Endothelial cell (in vitro differentiated cells): ENCODE data around the gene TMEM178B. TPM values are rescaled to one million over a fixed set of nuclear protein-coding genes. Genes with fewer than 3 reads are reported as not detected.

Experiments
- DNase-seq: peaks from one replicate; pipeline ENCODE4 v3.0.0; 2021; ENCODE audit warnings: low spot score
- H3K27ac Mint-ChIP-seq: one replicate; pipeline ENCODE4 v1.8.0; 2021; ENCODE audit warnings: mixed read lengths, inconsistent platforms; ENCODE audit not compliant: unreplicated experiment
- H3K27me3 Mint-ChIP-seq: one replicate; pipeline ENCODE4 v1.8.0; 2021; ENCODE audit warnings: mild to moderate bottlenecking, moderate library complexity, mixed read lengths, inconsistent platforms; ENCODE audit not compliant: unreplicated experiment
- H3K36me3 Mint-ChIP-seq: one replicate; pipeline ENCODE4 v1.8.0; 2021; ENCODE audit warnings: mild to moderate bottlenecking, low read depth, mixed read lengths, inconsistent platforms; ENCODE audit not compliant: unreplicated experiment
- H3K4me1 Mint-ChIP-seq: one replicate; pipeline ENCODE4 v1.8.0; 2021; ENCODE audit warnings: mild to moderate bottlenecking, mixed read lengths, inconsistent platforms; ENCODE audit not compliant: unreplicated experiment
- H3K4me3 Mint-ChIP-seq: one replicate; pipeline ENCODE4 v1.8.0; 2021; ENCODE audit warnings: mild to moderate bottlenecking, mixed read lengths, inconsistent platforms; ENCODE audit not compliant: unreplicated experiment
- H3K9me3 Mint-ChIP-seq: one replicate; pipeline ENCODE4 v1.8.0; 2021; ENCODE audit warnings: mixed read lengths, inconsistent platforms; ENCODE audit not compliant: unreplicated experiment
- total RNA-seq: library from RNA; stranded (reverse); fragmentation: NEBNext Ultra II Directional; extraction: Animal tissue kit (Norgen Biotek cat#: 25700); gene quantifications from one replicate; pipeline ENCODE4 v1.2.1, GENCODE V29; 2021; ENCODE audit not compliant: unreplicated experiment
- TF ChIP-seq, protein P1 (sequence below): fragments of 200-600 bp; sonication (generic); IDR thresholded peaks from one replicate; pipeline ENCODE4 v1.5.0; 2021; ENCODE audit warnings: antibody characterized with exemption; ENCODE audit not compliant: unreplicated experiment

TMEM178B gene
- total RNA-seq, 1 donor from 2014 or later, result 0.28 TPM

DNA sequence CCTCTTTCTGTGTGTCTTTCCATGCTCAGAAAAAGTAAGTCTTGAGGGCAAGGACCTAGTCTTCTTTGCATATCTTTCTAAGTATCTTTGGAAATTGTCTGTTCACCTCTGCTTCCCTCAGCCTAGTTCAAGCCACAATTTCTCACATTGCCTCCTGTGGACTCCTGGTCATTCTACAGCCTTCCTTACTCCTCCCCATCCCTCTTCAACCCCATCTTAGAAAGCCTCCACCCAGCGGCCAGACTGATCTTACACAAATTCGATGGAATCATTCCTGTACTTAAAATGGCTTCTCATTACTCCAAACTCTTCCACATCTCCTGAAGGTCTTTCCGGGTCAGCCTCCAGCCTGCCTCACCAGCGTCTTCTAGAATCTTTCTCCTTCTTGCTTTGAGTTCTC is 453.2 kb downstream of the TMEM178B start:
- H3K4me1 Mint-ChIP-seq, result peaks cover under 1% of the 10 kb centered on the region
- DNase-seq, result no peak
- H3K4me3 Mint-ChIP-seq, result no peak overlapping the region
- TF ChIP-seq, protein P1, sequence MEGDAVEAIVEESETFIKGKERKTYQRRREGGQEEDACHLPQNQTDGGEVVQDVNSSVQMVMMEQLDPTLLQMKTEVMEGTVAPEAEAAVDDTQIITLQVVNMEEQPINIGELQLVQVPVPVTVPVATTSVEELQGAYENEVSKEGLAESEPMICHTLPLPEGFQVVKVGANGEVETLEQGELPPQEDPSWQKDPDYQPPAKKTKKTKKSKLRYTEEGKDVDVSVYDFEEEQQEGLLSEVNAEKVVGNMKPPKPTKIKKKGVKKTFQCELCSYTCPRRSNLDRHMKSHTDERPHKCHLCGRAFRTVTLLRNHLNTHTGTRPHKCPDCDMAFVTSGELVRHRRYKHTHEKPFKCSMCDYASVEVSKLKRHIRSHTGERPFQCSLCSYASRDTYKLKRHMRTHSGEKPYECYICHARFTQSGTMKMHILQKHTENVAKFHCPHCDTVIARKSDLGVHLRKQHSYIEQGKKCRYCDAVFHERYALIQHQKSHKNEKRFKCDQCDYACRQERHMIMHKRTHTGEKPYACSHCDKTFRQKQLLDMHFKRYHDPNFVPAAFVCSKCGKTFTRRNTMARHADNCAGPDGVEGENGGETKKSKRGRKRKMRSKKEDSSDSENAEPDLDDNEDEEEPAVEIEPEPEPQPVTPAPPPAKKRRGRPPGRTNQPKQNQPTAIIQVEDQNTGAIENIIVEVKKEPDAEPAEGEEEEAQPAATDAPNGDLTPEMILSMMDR, result no peak
- H3K27ac Mint-ChIP-seq, result no peak overlapping the region
- no peaks in the 10 kb centered on the region for H3K36me3 Mint-ChIP-seq
- no peaks in the 10 kb centered on the region for H3K27me3 Mint-ChIP-seq
- H3K9me3 Mint-ChIP-seq, result no peaks in the 10 kb centered on the region

GRCh38 chr7:141528399-141528798 is 454.5 kb downstream of the TMEM178B start:
- no peaks in the 10 kb centered on the region for H3K9me3 Mint-ChIP-seq
- TF ChIP-seq, protein P1, result no peak
- no peak for DNase-seq
- peaks cover under 1% of the 10 kb centered on the region for H3K4me1 Mint-ChIP-seq
- H3K27me3 Mint-ChIP-seq, result no peaks in the 10 kb centered on the region
- H3K27ac Mint-ChIP-seq, result no peak overlapping the region
- no peaks in the 10 kb centered on the region for H3K36me3 Mint-ChIP-seq
- H3K4me3 Mint-ChIP-seq, result no peak overlapping the region

Other genes with a start within 250 kb of the TMEM178B start
- 28.4 TPM for gene BRAF, start 149.1 kb upstream of the TMEM178B start, total RNA-seq
- 32.2 TPM for gene MRPS33, start 59.1 kb upstream of the TMEM178B start, total RNA-seq